Osteoblast (primary cell): ENCODE data around the gene SAMD9L. TPM values are rescaled to one million over a fixed set of nuclear protein-coding genes. Genes with fewer than 3 reads are reported as not detected.
"Not testable (repeated sequence)": the region's sequence is repeated elsewhere in the genome, so short reads cannot be mapped to it uniquely, and the experiment has no call there.

ENCODE experiments used
- DNase-seq: peaks from one replicate; pipeline ENCODE4 v3.0.0; 2011; ENCODE audit warnings: low spot score, mixed read lengths; ENCODE audit not compliant: insufficient read length; ENCODE audit errors: missing footprints
- H2AFZ ChIP-seq: 2 replicates; pipeline ENCODE4 v1.6.0; 2011; ENCODE audit warnings: mild to moderate bottlenecking, low read length
- H3K27ac ChIP-seq: 2 replicates; pipeline ENCODE4 v1.5.1; 2011; ENCODE audit warnings: mild to moderate bottlenecking, low read depth, low read length, moderate library complexity
- H3K27me3 ChIP-seq: 2 replicates; pipeline ENCODE4 v1.6.0; 2012; ENCODE audit warnings: mild to moderate bottlenecking, control low read depth, inconsistent platforms, low read length, moderate library complexity; ENCODE audit not compliant: insufficient read depth
- H3K36me3 ChIP-seq: 2 replicates; pipeline ENCODE4 v1.5.1; 2011; ENCODE audit warnings: mild to moderate bottlenecking, low read length, control low read depth, moderate library complexity; ENCODE audit not compliant: insufficient read depth
- H3K4me1 ChIP-seq: 2 replicates; pipeline ENCODE4 v1.5.1; 2011; ENCODE audit warnings: mild to moderate bottlenecking, low read length, control low read depth, moderate library complexity; ENCODE audit not compliant: insufficient read depth
- H3K4me2 ChIP-seq: 2 replicates; pipeline ENCODE4 v1.6.0; 2011; ENCODE audit warnings: mild to moderate bottlenecking, low read length; ENCODE audit not compliant: insufficient read depth
- H3K4me3 ChIP-seq: fragments of 200-600 bp; sonication (generic); 3 replicates; pipeline ENCODE4 v1.5.1; 2012; ENCODE audit warnings: mild to moderate bottlenecking, low read length, inconsistent platforms; ENCODE audit not compliant: insufficient read depth
- H3K79me2 ChIP-seq: 2 replicates; pipeline ENCODE4 v1.6.0; 2012; ENCODE audit warnings: mild to moderate bottlenecking, low read length, control low read depth, inconsistent platforms; ENCODE audit not compliant: insufficient read depth
- H3K9me3 ChIP-seq: 2 replicates; pipeline ENCODE4 v1.5.1; 2011; ENCODE audit warnings: low read depth, low read length, control low read depth
- H4K20me1 ChIP-seq: 2 replicates; pipeline ENCODE4 v1.6.0; 2012; ENCODE audit warnings: mild to moderate bottlenecking, low read length, control low read depth; ENCODE audit not compliant: insufficient read depth
- CTCF ChIP-seq: IDR thresholded peaks from 2 replicates; pipeline ENCODE4 v1.5.1; 2011; ENCODE audit warnings: mild to moderate bottlenecking, low read depth, low read length, moderate library complexity; ENCODE audit errors: extremely low read depth
- total RNA-seq: library from RNA; depleted of rRNA; stranded (reverse); fragments of >200 nt; gene quantifications from 2 replicates; pipeline ENCODE4 v1.2.3, GENCODE V29; 2012

Gene SAMD9L
- total RNA-seq, 1 donor: 25.0 TPM

GRCh38 chr7:93140582-93141191 is 7.5 kb downstream of the SAMD9L start:
- Histone ChIP-seq H2AFZ (no peak overlapping the region), H3K4me1 (no peaks in the 10 kb centered on the region), H3K79me2 (no peaks in the 10 kb centered on the region), H3K4me3 (no peak overlapping the region), H4K20me1 (no peaks in the 10 kb centered on the region), H3K27ac (no peak overlapping the region), H3K27me3 (no peaks in the 10 kb centered on the region), H3K4me2 (no peak overlapping the region), H3K36me3 (peaks cover 4% of the 10 kb centered on the region), H3K9me3 (no peaks in the 10 kb centered on the region)
- no peak for TF ChIP-seq CTCF
- DNase-seq: no peak

GRCh38 chr7:93138576-93138975 is 9.6 kb downstream of the SAMD9L start:
- no peaks in the 10 kb centered on the region for H3K27me3 ChIP-seq
- no peak overlapping the region for H3K27ac ChIP-seq
- H3K79me2 ChIP-seq: no peaks in the 10 kb centered on the region
- H3K9me3 ChIP-seq: no peaks in the 10 kb centered on the region
- no peaks in the 10 kb centered on the region for H3K4me1 ChIP-seq
- no peaks in the 10 kb centered on the region for H4K20me1 ChIP-seq
- peaks cover 10% of the 10 kb centered on the region for H3K36me3 ChIP-seq
- DNase-seq: no peak
- no peak overlapping the region for H3K4me3 ChIP-seq
- no peak for TF ChIP-seq CTCF
- no peak overlapping the region for H2AFZ ChIP-seq
- H3K4me2 ChIP-seq: no peak overlapping the region

GRCh38 chr7:93133005-93133404 is 15.2 kb downstream of the SAMD9L start:
- Histone ChIP-seq H3K27me3 (no peaks in the 10 kb centered on the region), H3K27ac (no peak overlapping the region), H2AFZ (no peak overlapping the region), H4K20me1 (no peaks in the 10 kb centered on the region), H3K79me2 (no peaks in the 10 kb centered on the region), H3K9me3 (no peaks in the 10 kb centered on the region), H3K4me3 (no peak overlapping the region), H3K4me1 (no peaks in the 10 kb centered on the region), H3K4me2 (no peak overlapping the region), H3K36me3 (peaks cover 6% of the 10 kb centered on the region)
- TF ChIP-seq CTCF: no peak
- DNase-seq: no peak

GRCh38 chr7:93132216-93132615 is 16.0 kb downstream of the SAMD9L start:
- Histone ChIP-seq H3K4me1 (no peaks in the 10 kb centered on the region), H3K4me3 (no peak overlapping the region), H2AFZ (no peak overlapping the region), H3K27ac (no peak overlapping the region), H4K20me1 (no peaks in the 10 kb centered on the region), H3K4me2 (no peak overlapping the region), H3K36me3 (peaks cover 6% of the 10 kb centered on the region), H3K9me3 (peaks cover under 1% of the 10 kb centered on the region), H3K79me2 (no peaks in the 10 kb centered on the region), H3K27me3 (no peaks in the 10 kb centered on the region)
- DNase-seq: no peak
- no peak for TF ChIP-seq CTCF

- not testable (repeated sequence) for H2AFZ ChIP-seq, H4K20me1 ChIP-seq, H3K36me3 ChIP-seq, H3K9me3 ChIP-seq, H3K27me3 ChIP-seq, H3K27ac ChIP-seq, H3K79me2 ChIP-seq, H3K4me3 ChIP-seq, H3K4me1 ChIP-seq, H3K4me2 ChIP-seq, DNase-seq
Measured at GRCh38 chr7:93126954-93127353, 21.2 kb downstream of the SAMD9L start.

GRCh38 chr7:93123532-93123931 is 24.7 kb downstream of the SAMD9L start:
- not testable (repeated sequence) for H3K4me1 ChIP-seq, H3K9me3 ChIP-seq, H3K36me3 ChIP-seq, DNase-seq, H3K4me2 ChIP-seq, H3K79me2 ChIP-seq, H3K4me3 ChIP-seq, H3K27ac ChIP-seq, H4K20me1 ChIP-seq, H3K27me3 ChIP-seq, H2AFZ ChIP-seq
